ENCODE results near the gene OR2AG2.

The OR2AG2 gene

DNA sequence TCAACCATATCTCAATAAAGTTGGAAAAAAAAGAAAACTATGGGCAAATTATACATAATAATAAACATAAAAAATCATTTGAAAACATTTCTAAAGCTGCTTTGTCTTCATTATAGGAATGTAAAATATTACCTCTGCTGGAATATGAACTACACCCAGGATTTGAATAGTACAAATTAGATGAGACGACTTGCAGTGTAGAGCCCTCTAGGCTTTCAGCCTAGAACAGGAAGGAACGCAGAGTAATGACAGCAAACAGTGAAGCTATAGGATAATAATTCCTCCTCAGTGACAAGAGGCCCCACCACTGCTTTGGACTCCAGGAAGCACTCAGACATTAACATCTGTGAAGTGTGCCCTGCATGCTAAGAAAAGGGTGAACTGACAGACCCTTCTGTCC, 18.8 kb upstream of the OR2AG2 start:
- TF ChIP-seq, protein P1, sequence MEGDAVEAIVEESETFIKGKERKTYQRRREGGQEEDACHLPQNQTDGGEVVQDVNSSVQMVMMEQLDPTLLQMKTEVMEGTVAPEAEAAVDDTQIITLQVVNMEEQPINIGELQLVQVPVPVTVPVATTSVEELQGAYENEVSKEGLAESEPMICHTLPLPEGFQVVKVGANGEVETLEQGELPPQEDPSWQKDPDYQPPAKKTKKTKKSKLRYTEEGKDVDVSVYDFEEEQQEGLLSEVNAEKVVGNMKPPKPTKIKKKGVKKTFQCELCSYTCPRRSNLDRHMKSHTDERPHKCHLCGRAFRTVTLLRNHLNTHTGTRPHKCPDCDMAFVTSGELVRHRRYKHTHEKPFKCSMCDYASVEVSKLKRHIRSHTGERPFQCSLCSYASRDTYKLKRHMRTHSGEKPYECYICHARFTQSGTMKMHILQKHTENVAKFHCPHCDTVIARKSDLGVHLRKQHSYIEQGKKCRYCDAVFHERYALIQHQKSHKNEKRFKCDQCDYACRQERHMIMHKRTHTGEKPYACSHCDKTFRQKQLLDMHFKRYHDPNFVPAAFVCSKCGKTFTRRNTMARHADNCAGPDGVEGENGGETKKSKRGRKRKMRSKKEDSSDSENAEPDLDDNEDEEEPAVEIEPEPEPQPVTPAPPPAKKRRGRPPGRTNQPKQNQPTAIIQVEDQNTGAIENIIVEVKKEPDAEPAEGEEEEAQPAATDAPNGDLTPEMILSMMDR (IDR thresholded peaks at IDR 0.05): no peak

DNA sequence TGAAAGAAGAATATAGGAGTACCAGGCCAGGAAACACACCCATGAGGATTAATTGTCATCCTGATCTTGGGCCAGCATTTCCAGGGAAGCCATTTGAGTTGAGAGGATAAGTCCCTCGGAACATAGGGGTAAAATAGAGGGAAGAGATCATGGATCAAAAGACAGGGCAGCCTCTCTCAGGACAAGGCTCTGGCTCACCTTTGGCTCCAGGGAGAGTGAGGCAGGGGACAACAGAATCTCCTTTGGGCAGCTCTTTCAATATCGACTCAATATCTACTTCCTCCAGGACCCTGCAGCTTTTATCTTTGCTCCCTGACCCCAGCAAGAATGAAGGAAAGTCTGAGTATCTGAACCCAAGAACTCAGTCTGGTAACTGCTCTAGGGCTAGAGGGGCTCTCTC, 10.9 kb upstream of the OR2AG2 start, which contains the start of gene OR2AG1:
Gene OR2AG1, plus strand, starts transcription at position 301 of the 400 bp plus-strand sequence. CDS start 2,018 bp downstream, outside the sequence.
- TF ChIP-seq, protein P1 (IDR thresholded peaks at IDR 0.05): no peak

DNA sequence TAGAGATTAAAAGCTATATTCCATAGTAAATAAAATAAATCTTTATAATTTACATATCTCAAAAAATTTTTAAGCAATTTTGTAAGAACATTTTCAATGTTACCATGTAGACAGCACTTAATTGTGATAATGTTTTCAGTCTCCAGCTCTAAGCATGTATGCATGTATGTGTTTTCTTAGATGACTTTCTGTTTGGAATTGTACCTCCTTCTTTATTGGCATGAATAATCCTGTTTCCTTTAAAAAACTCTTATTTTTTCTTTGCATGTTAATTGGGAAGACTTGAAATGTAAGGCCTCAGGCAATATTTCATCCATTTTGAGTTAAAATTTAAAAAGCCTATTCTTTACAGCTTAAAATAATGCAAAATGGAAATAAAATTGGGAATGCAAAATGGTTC, 9.1 kb upstream of the OR2AG2 start:
- TF ChIP-seq, protein P1 (IDR thresholded peaks at IDR 0.05): no peak

DNA sequence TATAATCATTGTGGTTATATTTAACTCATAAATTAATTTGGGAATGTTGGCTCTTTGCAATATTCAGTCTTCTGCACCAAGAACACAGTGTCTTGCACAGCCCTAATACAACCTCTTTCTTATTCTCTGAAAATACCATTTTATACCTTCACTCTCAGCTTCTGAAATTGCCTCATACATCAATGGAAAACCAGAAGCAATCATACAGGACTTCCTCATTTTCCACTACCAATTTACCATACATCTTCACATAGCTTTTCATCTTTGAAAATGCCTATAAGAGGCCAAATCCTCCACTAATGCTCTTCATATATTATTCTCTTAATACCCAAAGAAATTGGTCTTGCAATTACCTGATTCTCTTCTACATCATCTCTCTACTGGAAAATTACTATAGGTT, 6.7 kb upstream of the OR2AG2 start:
- TF ChIP-seq, protein P1 (IDR thresholded peaks at IDR 0.05): no peak

DNA sequence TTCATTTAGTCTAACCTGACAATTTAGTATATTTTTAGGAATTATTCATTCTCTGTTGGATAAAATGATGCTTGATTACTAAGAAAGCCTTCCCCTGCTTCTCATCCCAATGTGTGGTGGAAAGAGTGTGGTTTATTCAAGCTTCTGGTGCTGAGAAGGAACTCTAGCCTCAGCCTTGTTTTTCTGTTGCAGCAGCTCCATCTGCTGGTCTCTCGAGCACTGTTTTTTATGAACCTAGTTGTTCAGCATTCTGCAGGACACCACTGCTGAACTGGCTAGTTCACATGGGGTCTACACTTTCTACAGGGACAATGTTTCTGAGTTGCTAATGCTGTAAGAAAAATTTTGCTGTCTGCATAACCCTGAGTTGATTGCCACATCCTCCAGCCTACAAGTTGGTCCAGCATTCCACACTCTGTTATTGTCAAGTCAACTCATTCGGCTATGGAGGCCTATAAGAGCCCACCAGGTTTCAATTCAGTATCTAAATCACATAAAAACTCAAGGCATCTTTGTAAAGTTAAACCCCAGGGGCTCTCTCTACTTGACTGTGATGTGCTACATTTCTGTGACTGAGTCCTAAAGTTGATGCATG, 14.3 kb downstream of the OR2AG2 start:
- TF ChIP-seq, protein P1 (IDR thresholded peaks at IDR 0.05): peak; percentile 72

DNA sequence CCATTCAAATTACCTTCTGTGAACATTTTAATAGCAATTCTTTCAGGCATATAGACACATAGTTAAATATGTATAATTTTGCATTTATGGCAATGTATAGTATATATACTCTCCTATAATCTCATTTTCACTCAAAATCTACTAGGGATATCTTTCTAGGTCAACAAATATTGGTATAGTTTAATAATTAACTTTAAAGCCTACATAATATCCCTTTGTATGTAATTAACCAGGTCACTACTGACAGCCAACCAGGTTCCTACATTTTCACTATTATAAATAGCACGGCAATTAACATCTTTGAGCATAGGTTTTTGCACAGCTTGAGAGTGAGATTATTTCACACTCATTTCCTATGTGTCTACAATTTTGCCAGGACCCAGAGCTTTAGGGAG, 15.8 kb downstream of the OR2AG2 start:
- TF ChIP-seq, protein P1 (IDR thresholded peaks at IDR 0.05): no peak

DNA sequence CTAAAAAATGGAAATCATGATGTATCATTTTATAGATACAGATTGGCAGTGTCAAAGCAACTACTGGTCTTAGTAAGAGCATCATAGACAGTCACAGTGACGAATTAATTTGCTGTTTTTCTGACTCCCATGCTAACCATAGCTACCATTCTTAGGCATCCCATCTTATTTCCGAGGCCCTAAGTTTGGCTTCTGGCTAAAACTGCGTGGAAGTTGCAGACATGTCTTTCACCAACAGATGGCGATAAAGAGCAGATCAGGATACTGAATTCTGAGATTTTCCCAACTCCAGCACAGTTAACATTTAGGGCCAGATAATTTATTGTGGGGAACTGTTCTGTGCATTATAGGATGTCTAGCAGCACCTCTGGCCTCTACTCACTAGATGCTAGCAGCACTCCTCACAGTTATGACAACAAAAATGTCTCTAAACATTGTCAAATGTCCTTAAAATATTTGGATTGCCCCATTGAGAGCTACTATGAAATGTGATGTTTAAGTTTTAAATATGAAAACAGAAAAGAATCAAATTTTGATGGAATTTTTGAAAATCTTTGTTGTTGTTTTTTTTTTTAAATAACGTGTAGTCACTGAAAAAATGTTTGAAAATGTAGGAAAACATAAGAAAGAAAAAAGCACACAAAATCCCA, 16.3 kb downstream of the OR2AG2 start:
- TF ChIP-seq, protein P1 (IDR thresholded peaks at IDR 0.05): peak; percentile 91
